ENCODE data around the gene ALPK3. TPM values are rescaled to one million over a fixed set of nuclear protein-coding genes. Genes with fewer than 3 reads are reported as not detected.

The ALPK3 gene
- total RNA-seq, 2 donors from 2014 or later, result 57.8 to 94.1 TPM

DNA sequence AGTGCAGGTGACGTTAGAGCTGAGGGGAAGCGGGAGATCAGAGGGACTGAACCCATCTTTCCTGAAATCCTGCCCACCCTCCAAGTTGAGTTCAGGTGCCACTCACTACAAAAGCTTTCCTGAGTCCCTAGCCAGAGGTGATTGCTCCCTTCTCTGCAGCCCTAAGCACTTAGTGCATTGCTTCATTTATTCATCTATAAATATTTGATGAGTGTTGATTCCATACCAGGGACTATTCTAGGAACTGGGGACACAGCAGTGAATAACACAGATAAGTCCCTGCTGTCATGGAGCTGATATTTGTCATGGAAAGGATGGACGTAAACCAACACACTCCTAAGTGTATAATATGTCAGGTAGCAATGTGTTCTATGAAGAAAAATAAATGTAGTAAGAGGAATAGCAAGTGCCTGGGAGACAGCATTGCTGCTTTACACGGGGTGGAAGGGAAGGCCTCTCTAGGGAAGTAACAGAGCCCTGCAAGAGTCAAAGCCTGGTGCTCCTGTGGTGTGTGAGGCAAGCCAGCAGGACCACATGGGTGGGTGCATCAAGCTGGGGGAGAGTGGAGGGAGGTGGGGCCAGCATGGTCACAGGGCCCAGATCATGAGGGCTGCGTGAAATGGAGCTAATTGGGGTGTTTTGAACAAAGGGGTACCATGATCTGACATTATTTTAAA lies 18.6 kb downstream of the ALPK3 start:
- WGBS, 2 experiments (ENCODE audit: insufficient coverage in 1 of 2, insufficient read length in 1 of 2), result 93 to 96% methylated on average over 4 to 5 of the region's 5 CpGs
- peak overlapping the region; percentile 6 for H3K27ac Mint-ChIP-seq
- no peak overlapping the region for H3K4me3 Mint-ChIP-seq
- no peaks in the 10 kb centered on the region for H3K27me3 Mint-ChIP-seq (ENCODE audit: insufficient read depth)
- peaks cover 75% of the 10 kb centered on the region for H3K36me3 ChIP-seq (ENCODE audit: control insufficient read depth, insufficient read depth, low read length)
- peaks cover 77% of the 10 kb centered on the region for H3K36me3 Mint-ChIP-seq (ENCODE audit: low read depth)
- H3K9me3 Mint-ChIP-seq, result no peaks in the 10 kb centered on the region
- no peak overlapping the region for H3K9ac ChIP-seq (ENCODE audit: extremely low read depth, low read length, poor library complexity, severe bottlenecking)
- H3K9me3 ChIP-seq (ENCODE audit: control insufficient read depth, low read length), result no peaks in the 10 kb centered on the region
- peaks cover 7% of the 10 kb centered on the region for H3K4me1 Mint-ChIP-seq
- peaks cover 13% of the 10 kb centered on the region for H3K4me1 ChIP-seq (ENCODE audit: control insufficient read depth, insufficient read depth, low read length)
- no peak overlapping the region for H3K27ac ChIP-seq (ENCODE audit: low read depth, low read length)
- H3K27me3 ChIP-seq (ENCODE audit: control insufficient read depth, insufficient read depth, low read length, poor library complexity, severe bottlenecking), result no peaks in the 10 kb centered on the region
- peak; percentile 13 for DNase-seq
- TF ChIP-seq, protein P1, sequence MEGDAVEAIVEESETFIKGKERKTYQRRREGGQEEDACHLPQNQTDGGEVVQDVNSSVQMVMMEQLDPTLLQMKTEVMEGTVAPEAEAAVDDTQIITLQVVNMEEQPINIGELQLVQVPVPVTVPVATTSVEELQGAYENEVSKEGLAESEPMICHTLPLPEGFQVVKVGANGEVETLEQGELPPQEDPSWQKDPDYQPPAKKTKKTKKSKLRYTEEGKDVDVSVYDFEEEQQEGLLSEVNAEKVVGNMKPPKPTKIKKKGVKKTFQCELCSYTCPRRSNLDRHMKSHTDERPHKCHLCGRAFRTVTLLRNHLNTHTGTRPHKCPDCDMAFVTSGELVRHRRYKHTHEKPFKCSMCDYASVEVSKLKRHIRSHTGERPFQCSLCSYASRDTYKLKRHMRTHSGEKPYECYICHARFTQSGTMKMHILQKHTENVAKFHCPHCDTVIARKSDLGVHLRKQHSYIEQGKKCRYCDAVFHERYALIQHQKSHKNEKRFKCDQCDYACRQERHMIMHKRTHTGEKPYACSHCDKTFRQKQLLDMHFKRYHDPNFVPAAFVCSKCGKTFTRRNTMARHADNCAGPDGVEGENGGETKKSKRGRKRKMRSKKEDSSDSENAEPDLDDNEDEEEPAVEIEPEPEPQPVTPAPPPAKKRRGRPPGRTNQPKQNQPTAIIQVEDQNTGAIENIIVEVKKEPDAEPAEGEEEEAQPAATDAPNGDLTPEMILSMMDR (conservative IDR thresholded peaks at IDR 0.05), result no peak
- no peak overlapping the region for H3K4me3 ChIP-seq (ENCODE audit: low read length)

DNA sequence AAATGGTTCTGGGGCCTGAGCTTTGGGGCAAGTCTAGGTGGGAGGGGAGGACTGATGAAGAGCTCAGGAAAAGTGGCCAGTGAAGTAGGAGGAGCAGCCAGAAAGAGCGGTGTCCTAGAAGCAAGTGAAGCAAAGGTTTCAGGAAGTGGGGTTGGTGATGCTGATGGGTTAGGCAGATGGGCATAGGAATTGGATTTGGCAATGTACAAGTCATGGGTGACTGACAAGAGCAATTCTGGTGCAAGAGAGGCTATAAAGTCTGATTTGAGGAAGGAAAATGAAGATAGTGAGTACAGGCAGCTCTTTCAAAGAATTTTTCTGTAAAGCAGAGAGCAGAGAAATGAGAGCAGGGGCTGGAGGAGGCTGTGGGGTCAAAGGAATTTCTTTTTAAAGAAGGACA lies 19.7 kb downstream of the ALPK3 start:
- Histone ChIP-seq H3K9me3 (ENCODE audit: control insufficient read depth, low read length) (no peaks in the 10 kb centered on the region), H3K4me1 (ENCODE audit: control insufficient read depth, insufficient read depth, low read length) (peaks cover 13% of the 10 kb centered on the region), H3K27me3 (ENCODE audit: control insufficient read depth, insufficient read depth, low read length, poor library complexity, severe bottlenecking) (no peaks in the 10 kb centered on the region), H3K27ac (ENCODE audit: low read depth, low read length) (no peak overlapping the region), H3K4me3 (ENCODE audit: low read length) (no peak overlapping the region), H3K9ac (ENCODE audit: extremely low read depth, low read length, poor library complexity, severe bottlenecking) (no peak overlapping the region), H3K36me3 (ENCODE audit: control insufficient read depth, insufficient read depth, low read length) (peaks cover 73% of the 10 kb centered on the region)
- no peak overlapping the region for H3K4me3 Mint-ChIP-seq
- DNase-seq, result no peak
- no peaks in the 10 kb centered on the region for H3K9me3 Mint-ChIP-seq
- TF ChIP-seq, protein P1 (conservative IDR thresholded peaks at IDR 0.05), result no peak
- H3K27me3 Mint-ChIP-seq (ENCODE audit: insufficient read depth), result no peaks in the 10 kb centered on the region
- H3K4me1 Mint-ChIP-seq, result peaks cover 5% of the 10 kb centered on the region
- peak overlapping the region; percentile 8 for H3K27ac Mint-ChIP-seq
- WGBS, 2 experiments (ENCODE audit: insufficient coverage in 1 of 2, insufficient read length in 1 of 2), result 94 to 100% methylated on average over 1 of the region's 1 CpG
- H3K36me3 Mint-ChIP-seq (ENCODE audit: low read depth), result peaks cover 78% of the 10 kb centered on the region

DNA sequence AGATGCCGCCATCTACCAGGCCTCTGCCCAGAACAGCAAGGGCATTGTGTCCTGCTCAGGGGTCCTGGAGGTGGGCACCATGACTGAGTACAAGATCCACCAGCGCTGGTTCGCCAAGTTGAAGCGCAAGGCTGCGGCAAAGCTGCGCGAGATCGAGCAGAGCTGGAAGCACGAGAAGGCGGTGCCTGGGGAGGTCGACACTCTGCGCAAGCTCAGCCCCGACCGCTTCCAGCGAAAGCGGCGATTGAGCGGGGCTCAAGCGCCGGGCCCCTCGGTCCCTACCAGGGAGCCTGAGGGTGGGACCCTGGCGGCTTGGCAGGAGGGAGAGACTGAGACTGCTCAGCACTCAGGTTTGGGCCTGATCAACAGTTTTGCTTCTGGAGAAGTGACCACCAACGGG lies 22.6 kb downstream of the ALPK3 start:
- H3K36me3 Mint-ChIP-seq (ENCODE audit: low read depth), result peaks cover 76% of the 10 kb centered on the region
- Histone ChIP-seq H3K27me3 (ENCODE audit: control insufficient read depth, insufficient read depth, low read length, poor library complexity, severe bottlenecking) (no peaks in the 10 kb centered on the region), H3K36me3 (ENCODE audit: control insufficient read depth, insufficient read depth, low read length) (peaks cover 78% of the 10 kb centered on the region), H3K9ac (ENCODE audit: extremely low read depth, low read length, poor library complexity, severe bottlenecking) (no peak overlapping the region), H3K4me1 (ENCODE audit: control insufficient read depth, insufficient read depth, low read length) (no peaks in the 10 kb centered on the region), H3K27ac (ENCODE audit: low read depth, low read length) (no peak overlapping the region), H3K9me3 (ENCODE audit: control insufficient read depth, low read length) (no peaks in the 10 kb centered on the region), H3K4me3 (ENCODE audit: low read length) (no peak overlapping the region)
- H3K4me1 Mint-ChIP-seq, result no peaks in the 10 kb centered on the region
- H3K27ac Mint-ChIP-seq, result peak overlapping the region; percentile 17
- no peaks in the 10 kb centered on the region for H3K27me3 Mint-ChIP-seq (ENCODE audit: insufficient read depth)
- H3K9me3 Mint-ChIP-seq, result no peaks in the 10 kb centered on the region
- H3K4me3 Mint-ChIP-seq, result no peak overlapping the region
- no peak for DNase-seq
- WGBS, 2 experiments (ENCODE audit: insufficient coverage in 1 of 2, insufficient read length in 1 of 2), result 95 to 96% methylated on average over 13 to 23 of the region's 23 CpGs
- TF ChIP-seq, protein P1 (conservative IDR thresholded peaks at IDR 0.05), result no peak

Measured in endodermal cell (in vitro differentiated cells).